GM21423 (cell line): ENCODE data around the gene PRDM16.

Experiments
- ATAC-seq: cut with Tn5 transposase; IDR thresholded peaks from one replicate; pipeline ENCODE4 v1.9.1; 2021; ENCODE audit warnings: mild to moderate bottlenecking, moderate library complexity; ENCODE audit not compliant: unreplicated experiment

The PRDM16 gene

GRCh38 chr1:3417934-3418333 lies 348.9 kb downstream of the PRDM16 start:
- ATAC-seq: no peak

- no peak for ATAC-seq
These were observed 349.6 kb downstream of the PRDM16 start for GRCh38 chr1:3418600-3418999.

GRCh38 chr1:3419415-3420204 lies 350.6 kb downstream of the PRDM16 start:
- ATAC-seq: no peak

- ATAC-seq: no peak
These were observed 351.4 kb downstream of the PRDM16 start for GRCh38 chr1:3420218-3420951.

- ATAC-seq: no peak
These were observed 353.6 kb downstream of the PRDM16 start for GRCh38 chr1:3422638-3423037.

- ATAC-seq: no peak
These were observed 354.3 kb downstream of the PRDM16 start for GRCh38 chr1:3423245-3423829.

- ATAC-seq: no peak
These were observed 355.1 kb downstream of the PRDM16 start for GRCh38 chr1:3423896-3424611.

- no peak for ATAC-seq
These were observed 356.6 kb downstream of the PRDM16 start for GRCh38 chr1:3425486-3426215.

GRCh38 chr1:3426956-3427535 lies 358.0 kb downstream of the PRDM16 start:
- ATAC-seq: no peak

- no peak for ATAC-seq
These were observed 359.0 kb downstream of the PRDM16 start for GRCh38 chr1:3427711-3428704.

- no peak for ATAC-seq
These were observed 359.9 kb downstream of the PRDM16 start for GRCh38 chr1:3428899-3429298.

- no peak for ATAC-seq
These were observed 360.3 kb downstream of the PRDM16 start for GRCh38 chr1:3429320-3429719.

GRCh38 chr1:3429766-3430165 lies 360.8 kb downstream of the PRDM16 start:
- no peak for ATAC-seq

GRCh38 chr1:3430406-3430805 lies 361.4 kb downstream of the PRDM16 start:
- ATAC-seq: no peak

GRCh38 chr1:3430820-3431219 lies 361.8 kb downstream of the PRDM16 start:
- no peak for ATAC-seq

GRCh38 chr1:3431266-3431665 lies 362.3 kb downstream of the PRDM16 start:
- no peak for ATAC-seq

- ATAC-seq: no peak
These were observed 362.7 kb downstream of the PRDM16 start for GRCh38 chr1:3431686-3432085.

- no peak for ATAC-seq
These were observed 363.3 kb downstream of the PRDM16 start for GRCh38 chr1:3432306-3432705.

GRCh38 chr1:3433076-3433475 lies 364.1 kb downstream of the PRDM16 start:
- no peak for ATAC-seq
